IPS-18c (cell line): Measurements from ENCODE around the gene OR52K2.
"Not testable (repeated sequence)": the region's sequence is repeated elsewhere in the genome, so short reads cannot be mapped to it uniquely, and the experiment has no call there.

Source experiments
- H3K4me3 ChIP-seq: 2 replicates; pipeline ENCODE4 v1.7.0; 2013; ENCODE audit warnings: low read depth, mild to moderate bottlenecking, low read length, moderate library complexity; ENCODE audit not compliant: insufficient read depth
- H3K9me3 ChIP-seq: one replicate; pipeline ENCODE4 v1.6.1; 2013; ENCODE audit warnings: mild to moderate bottlenecking, low read length, moderate library complexity; ENCODE audit not compliant: control insufficient read depth, insufficient read depth

OR52K2 gene

DNA sequence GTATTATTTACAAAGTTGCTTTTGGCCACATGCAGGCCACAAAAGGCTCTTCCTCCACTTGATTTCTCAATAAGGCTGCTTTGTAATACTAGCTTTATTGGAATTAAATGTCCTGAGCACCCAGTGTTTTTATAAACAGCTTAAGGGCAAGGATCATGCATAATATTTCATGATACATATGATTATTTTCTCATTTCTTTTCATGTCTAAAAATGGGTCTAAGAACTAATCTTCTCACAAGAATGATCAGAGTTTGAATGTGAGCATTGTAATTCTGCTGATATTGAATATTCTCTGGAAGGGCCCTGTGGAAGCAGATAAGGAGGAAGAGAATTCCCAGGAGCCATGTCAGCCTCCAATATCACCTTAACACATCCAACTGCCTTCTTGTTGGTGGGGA is at the start of gene OR52K2:
TSS of gene OR52K2 (plus strand) at position 301 of the 400 bp plus-strand sequence. CDS start at position 346, 45 bp downstream.
- H3K4me3 ChIP-seq, result no peak within 1 kb of the TSS
- H3K9me3 ChIP-seq, result peaks cover 6% of the 10 kb centered on the region

DNA sequence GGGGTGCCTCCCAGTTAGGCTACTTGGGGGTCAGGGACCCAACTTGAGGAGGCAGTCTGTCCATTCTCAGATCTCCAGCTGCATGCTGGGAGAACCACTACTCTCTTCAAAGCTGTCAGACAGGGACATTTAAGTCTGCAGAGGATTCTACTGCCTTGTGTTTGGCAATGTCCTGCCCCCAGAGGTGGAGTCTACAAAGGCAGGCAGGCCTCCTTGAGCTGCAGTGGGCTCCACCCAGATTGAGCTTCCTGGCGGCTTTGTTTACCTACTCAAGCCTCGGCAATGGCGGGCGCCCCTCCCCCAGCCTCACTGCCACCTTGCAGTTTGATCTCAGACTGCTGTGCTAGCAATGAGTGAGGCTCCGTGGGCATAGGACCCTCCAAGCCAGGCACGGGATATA is 42.9 kb upstream of the OR52K2 start:
- H3K9me3 ChIP-seq, H3K4me3 ChIP-seq: not testable (repeated sequence)

DNA sequence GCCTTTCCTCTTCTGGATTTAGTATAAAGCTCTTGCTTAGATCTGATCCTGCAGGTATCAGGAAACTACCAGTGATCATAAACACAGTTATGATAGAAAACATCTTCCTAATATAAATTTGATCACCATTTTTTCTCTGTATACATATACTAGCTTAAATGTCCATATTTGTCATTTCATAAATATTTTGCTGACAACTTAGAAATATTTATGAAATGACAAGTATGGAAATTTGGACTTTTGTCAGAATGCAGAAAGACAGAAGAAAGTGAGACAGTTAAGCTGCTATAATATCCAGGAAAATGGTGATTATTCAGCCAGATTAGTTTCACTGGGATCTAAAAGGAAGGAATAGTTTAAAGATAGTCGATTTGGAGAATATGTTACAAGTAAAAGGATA is 32.8 kb upstream of the OR52K2 start:
- Histone ChIP-seq H3K9me3 (no peaks in the 10 kb centered on the region), H3K4me3 (no peak overlapping the region)

DNA sequence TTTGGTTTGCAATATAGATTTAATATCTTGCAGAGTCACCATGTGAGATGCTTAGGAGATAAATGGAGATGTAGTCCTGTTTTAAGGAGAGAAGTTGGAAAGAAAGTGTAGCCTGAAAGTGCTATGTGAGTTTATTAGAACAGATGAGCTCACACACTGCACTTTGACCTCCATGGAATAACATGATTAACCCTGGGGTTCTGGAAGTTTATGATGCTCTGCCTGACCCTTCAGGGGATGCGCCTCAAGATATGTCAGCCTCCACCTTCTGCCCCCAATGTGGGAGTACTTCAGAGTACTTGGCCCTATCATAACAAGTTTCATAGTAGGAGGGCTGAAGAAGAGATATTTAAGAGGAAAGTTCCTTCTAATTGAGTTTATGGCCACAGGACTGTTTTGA is 32.3 kb upstream of the OR52K2 start:
- Histone ChIP-seq H3K9me3 (no peaks in the 10 kb centered on the region), H3K4me3 (no peak overlapping the region)

DNA sequence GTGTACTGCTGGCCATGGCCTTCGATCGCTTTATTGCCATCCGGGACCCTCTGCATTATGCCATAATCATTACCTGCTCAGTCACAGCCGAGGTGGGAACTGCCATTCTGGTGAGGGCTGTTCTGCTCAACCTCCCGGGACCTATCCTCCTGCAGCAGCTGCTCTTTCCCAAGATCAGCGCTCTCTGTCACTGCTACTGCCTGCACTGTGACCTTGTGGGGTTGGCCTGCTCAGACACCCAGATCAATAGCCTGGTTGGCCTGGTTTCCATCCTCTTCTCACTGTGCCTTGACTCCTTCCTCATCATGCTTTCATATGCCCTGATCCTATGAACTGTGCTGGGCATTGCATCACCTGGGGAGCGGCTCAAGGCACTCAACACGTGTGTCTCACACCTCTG is 30.7 kb upstream of the OR52K2 start:
- Histone ChIP-seq H3K4me3 (no peak overlapping the region), H3K9me3 (no peaks in the 10 kb centered on the region)

DNA sequence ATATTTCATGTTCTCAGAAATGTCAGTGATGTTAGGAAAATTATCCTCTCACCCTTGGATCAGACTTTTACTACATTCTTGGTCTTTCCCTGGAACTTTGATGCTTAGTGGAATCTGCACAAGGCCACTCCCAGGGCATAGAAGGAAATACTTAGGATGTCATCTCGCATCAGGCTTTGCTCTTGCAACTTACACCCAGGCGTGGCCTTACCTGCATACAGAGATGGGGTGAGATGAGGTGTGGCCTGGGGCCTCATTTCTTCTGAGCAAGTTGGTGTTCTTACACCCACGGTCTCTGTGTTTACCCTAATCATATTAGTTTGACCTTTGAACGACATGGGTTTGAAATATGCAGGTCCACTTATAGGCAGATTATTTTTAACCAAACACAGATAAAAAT is 19.0 kb upstream of the OR52K2 start:
- Histone ChIP-seq H3K9me3 (peaks cover 2% of the 10 kb centered on the region), H3K4me3 (no peak overlapping the region)

DNA sequence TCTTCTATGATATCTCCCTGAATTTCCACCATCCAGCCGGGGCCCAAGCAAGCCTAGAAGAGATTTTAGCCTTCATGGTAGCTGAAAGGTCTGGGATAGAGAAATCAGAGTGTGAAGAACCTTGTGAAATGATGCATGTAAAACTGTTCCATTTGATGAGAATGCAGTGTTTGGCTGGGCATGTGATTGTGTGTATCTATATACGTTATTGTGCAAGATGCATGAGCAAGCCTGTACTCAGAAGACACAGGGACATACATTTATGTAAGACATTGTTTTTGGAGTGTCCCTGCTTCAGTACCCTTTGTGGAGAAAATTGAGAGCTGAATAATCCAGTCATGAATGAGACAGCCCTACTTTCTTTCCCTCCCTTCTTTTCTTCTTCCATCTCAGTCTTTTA is 15.2 kb upstream of the OR52K2 start:
- Histone ChIP-seq H3K9me3 (peaks cover 2% of the 10 kb centered on the region), H3K4me3 (no peak overlapping the region)

DNA sequence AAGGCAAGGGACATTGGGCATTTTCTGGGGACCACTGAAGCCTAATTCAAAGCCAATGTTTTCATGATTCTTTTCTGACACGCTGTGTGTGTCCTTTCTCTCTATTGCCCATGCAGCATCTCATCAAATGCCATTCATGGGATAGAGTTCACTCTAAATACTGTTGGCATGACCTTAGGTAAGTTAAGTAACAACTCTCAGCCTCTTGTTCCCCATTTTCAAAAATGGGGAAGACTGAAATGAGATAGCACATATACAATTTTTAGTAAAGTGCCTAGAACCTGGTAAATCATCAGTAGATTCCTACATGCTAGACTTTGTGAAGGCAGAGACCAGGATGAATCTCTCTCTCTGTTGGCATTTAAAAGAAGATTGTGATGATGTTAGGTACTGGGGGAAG is 12.7 kb upstream of the OR52K2 start:
- H3K9me3 ChIP-seq, result no peaks in the 10 kb centered on the region
- H3K4me3 ChIP-seq, result no peak overlapping the region

DNA sequence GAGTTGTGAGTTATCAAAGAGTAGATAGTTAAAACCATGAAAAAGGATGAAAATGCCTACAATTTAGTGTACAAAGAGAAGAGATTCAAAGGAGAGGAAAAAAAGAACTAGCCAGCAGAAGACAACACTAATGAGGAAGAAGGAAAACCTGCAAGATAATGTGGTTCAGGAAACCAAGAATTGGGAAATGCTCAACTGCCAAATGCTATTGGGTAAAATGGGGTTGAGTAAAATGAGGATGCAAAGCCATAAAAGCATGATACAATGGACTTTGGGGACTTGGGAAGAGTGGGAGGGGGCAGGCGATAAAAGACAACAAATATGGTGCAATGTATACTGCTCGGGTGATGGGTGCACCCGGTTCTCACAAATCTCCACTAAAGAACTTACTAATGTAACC is 7.6 kb upstream of the OR52K2 start:
- H3K4me3 ChIP-seq, result no peak overlapping the region
- H3K9me3 ChIP-seq, result no peaks in the 10 kb centered on the region

DNA sequence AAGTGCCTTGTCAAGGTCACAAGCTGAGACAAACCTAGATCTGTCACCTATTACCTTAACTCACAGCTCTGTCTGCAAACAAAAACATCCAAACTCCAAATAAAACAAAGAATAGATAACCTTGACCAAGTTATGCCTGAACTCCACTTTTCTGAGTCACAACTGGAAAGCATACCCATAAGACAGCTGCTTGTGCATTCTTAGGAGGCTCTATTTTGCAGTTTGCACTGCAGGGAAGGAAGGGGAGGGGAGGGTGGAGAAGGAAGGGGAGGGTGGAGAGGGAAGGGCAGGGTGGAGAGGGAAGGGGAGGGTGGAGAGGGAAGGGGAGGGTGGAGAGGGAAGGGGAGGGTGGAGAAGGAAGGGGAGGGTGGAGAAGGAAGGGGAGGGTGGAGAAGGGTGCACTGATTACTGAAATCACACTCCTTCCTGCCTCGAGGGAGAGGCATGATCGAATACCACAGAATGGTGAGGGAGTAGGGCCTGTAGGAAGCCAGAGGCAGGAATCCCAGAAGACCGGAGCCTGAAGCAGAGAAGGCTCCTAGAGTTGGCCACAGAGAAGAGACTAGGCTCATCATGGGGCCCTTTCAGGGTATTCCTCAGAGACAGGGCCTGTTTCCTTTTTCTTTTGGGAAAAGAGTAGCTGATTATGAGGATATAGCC is 5.7 kb upstream of the OR52K2 start:
- H3K9me3 ChIP-seq, result no peaks in the 10 kb centered on the region
- no peak overlapping the region for H3K4me3 ChIP-seq

DNA sequence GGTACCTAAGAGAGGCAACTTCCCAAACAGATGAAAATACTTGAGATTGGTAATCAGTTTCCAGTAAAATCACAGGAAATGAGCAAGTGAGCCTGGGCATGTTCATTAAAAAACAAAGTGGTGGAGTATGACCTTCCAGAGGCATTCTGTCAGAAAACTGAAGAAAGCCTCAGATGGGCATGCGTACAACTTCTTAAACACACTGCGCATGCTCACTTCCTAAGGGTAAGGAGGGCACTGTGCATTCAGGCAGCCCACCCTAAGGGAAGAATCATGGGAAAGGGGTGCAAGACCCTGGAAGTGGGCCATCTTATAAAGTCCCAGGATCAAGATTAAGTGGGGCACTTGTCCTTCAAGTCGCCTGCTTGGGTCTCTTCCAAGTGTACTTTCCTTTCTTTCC is 4.0 kb downstream of the OR52K2 start:
- H3K9me3 ChIP-seq, result peaks cover 8% of the 10 kb centered on the region
- H3K4me3 ChIP-seq, result no peak overlapping the region

DNA sequence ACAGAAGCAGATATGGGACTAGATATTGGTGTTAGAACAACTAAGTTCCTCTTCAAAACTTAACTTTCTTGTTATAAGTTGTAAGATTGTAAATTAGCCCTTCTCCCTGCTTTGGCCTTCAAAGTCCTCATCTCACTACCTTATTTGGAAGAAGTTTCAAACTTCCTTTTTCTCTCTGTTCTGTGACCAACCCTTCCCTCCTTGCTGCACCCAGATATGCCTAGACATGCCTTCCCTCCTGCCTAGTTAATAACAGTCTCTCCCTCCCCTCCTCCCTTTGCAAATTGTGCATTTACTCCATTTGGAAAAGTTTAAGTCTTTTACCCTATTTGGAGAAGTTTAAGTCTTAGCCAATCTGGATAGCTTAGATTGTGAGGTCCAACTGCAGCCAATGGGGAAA is 4.9 kb downstream of the OR52K2 start:
- Histone ChIP-seq H3K9me3 (peaks cover 8% of the 10 kb centered on the region), H3K4me3 (no peak overlapping the region)

DNA sequence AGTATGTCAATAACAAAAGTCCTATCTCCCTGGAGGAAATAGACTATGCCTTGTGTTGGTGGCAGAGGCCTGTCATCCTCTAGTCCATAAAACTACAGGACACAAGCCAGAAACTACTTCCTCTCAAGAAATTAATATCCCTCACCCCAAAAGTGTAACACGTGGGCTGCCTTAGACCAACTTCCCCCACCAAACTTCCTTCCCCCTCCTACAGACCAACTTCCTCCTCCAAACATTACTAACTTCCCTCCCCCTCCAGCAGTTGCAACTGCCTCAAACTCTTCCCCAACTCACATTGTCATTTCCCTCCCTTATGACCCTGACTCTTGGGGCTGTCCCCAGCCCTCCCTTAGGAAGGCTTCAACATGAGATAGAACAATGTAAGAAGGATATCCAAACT is 6.3 kb downstream of the OR52K2 start:
- H3K9me3 ChIP-seq, result peaks cover 8% of the 10 kb centered on the region
- H3K4me3 ChIP-seq, result no peak overlapping the region

DNA sequence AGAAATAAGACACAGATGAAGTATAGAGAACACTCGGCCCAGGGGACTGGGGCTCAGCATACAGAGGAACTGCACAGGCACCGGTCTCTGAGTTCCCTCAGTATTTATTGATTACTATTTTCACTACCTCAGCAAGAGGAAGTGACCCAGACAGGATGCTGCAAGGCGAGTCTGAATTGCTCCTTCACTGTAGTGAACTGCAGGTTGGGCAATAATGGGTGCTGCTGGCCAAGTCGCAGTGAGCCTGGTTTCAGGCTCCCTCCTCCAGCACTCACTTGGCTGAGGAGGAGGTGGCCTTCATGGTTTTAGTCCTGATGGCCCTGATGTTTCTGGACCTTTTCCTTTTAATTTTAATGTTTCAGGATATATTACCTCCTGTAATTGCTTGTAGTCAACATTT is 10.4 kb downstream of the OR52K2 start:
- Histone ChIP-seq H3K9me3 (peaks cover 2% of the 10 kb centered on the region), H3K4me3 (no peak overlapping the region)

DNA sequence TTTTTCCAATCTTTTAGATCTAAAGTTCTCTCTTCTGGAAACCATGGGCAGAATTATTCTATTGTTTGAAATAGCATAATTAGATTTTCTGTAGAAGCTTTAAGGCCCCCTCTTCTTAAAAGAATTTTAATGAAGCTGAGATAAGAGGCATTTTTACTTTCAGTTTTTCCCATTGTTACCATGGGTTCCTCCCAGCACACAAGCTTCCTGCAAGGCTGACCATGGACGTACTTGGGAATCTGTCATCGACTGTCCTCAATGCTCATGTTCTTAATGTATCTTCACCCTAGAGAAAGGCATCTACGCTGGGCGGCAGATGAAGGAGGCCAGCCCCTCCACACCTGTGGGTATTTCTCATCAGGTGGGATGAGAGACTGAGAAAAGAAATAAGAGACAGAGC is 11.1 kb downstream of the OR52K2 start:
- no peak overlapping the region for H3K4me3 ChIP-seq
- H3K9me3 ChIP-seq, result no peaks in the 10 kb centered on the region

DNA sequence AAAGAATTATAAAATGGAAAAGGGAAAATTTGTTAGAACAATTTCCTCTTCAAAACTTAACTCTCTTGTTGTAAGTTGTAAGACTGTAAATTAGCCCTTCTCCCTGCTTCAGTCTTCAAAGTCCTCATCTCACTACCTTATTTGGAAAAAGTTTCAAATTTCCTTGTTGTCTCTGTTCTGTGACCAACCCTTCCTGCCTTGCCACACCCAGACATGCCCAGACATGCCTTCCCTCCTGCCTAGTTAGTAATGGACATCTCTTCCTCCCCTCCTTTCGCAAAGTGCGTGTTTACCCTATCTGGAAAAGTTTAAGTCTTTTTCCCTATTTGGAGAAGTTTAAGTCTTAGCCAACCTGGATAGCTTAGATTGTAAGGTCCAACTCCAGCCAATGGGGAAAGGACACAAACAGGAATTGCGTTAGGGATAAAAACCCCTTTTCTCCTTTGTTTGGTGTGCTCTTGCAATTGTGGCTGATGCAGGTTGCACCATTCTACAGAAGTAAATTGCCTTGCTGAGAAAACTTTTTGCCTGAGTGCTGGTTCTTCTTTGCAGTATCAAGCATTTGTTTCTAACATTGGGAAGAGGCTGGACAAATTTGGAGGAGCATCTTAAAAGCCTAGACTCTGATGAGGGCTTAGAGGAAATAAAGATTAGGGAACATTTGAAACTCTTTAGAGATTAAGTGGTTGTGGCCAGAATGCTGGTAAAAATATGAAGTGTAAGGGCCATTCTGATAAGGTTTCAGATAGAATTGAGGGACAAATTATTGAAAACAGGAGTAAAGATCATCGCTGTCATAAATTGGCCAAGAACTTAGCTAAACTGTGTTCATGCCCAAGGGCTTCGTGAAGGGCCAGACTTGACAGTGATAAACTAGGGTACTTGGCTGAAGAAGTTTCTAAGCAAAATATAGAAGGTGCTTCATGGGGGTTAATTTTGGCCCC is 15.4 kb downstream of the OR52K2 start:
- no peaks in the 10 kb centered on the region for H3K9me3 ChIP-seq
- H3K4me3 ChIP-seq, result no peak overlapping the region

DNA sequence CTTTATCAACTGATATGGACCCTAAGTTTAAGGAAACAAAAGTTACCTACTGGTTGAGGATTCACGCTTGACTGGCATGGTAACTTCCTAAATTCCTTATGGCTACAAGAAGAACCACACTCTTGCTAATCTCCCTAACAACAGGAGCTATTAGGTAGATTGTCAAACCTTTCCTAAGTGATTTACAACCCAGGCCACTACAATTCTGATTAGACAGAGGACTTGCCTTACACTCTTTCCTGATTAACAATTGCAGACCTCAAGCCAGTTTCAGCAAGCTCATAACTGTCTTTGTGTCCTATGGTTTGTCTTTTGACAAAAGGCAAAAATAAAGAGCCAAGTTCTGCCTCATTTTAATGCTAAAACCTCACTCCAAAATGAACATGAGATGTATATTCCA is 16.3 kb downstream of the OR52K2 start:
- Histone ChIP-seq H3K4me3 (no peak overlapping the region), H3K9me3 (no peaks in the 10 kb centered on the region)

DNA sequence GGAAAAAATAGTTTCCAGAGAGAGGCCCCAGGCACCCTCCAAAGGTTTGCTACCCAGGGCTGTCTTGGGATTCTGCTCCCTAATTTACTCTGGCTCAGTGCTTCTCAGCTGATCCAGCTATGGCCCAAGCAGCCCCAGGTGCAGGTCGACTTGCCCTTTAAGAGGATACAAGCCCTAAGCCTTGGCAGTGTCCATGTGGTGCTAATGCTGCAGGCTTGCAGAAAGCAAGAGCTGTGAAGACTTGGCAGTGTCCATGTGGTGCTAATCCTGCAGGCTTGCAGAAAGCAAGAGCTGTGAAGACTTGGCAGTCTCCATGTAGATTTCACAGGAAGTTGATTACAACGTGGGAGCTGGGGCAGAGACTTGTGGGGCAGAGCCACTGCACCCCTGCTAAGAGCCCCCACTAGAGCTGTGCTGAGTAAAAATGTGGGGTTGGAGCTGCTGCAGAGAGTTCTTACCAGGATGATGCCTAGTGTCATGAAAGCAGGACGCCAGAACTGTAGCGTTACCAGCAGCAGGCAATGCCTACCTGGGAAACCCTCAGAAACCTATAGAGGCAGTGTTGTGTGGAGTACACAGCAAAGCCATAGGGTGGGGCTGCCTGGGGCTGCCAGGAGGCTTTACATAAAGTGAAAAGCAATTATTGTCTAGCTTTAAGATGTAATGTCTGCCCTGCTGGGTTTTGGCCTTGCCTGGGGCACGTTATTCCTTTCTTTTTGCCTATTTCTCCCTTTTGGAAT is 17.2 kb downstream of the OR52K2 start:
- no peak overlapping the region for H3K4me3 ChIP-seq
- no peaks in the 10 kb centered on the region for H3K9me3 ChIP-seq
